ENCODE measurements around the gene FCGR3A.
"Not testable (repeated sequence)": the region's sequence is repeated elsewhere in the genome, so short reads cannot be mapped to it uniquely, and the experiment has no call there.

- TF ChIP-seq CTCF, POLR2A, EP300, POLR2AphosphoS5 (IDR thresholded peaks at IDR 0.05): not testable (repeated sequence)
Measured at GRCh38 chr1:161525321-161525720, 24.3 kb downstream of the FCGR3A start.
